Measurements from ENCODE around the gene NUP93. TPM values are rescaled to one million over a fixed set of nuclear protein-coding genes. Genes with fewer than 3 reads are reported as not detected.
A peak's percentile ranks its signal among the peaks of the same experiment; 100 is the strongest.

NUP93 gene
- total and polyA plus RNA-seq, 4 donors, result 27.4 to 59.9 (median 51.2) TPM

DNA sequence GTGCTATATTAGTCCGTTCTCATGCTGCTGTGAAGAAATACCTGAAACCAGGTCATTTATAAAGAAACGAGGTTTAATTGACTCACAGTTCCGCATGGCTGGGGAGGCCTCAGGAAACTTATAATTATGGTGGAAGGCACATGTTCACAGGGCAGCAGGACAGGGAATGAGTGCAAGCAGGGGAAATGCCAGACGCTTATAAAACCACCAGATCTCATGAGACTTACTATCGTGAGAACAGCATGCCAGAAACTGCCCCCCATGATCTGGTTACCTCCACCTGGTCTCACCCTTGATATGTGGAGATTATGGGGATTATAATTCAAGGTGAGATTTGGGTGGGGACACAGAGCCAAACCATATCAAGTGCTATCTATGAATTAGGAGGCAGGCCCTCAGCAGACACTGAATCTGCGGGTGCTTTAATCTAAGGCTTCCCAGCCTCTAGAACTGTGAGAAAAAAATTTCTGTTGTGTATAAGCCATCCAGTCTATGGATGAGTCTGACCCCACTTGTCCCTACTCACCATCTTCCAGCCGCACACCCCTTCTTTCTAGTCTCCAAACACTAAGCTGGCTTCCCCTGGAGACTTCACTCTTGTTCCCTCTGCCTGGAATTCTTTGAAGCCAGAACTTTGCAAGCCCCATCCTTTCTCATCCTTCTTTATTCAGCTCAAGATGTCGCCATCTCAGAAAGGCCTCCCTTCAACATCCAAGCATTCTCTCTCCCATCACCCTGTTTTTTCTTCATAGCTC is 772 bp upstream of the NUP93 start:
- H3K27ac ChIP-seq (ENCODE audit: low read depth in 1 of 2, low read length in 1 of 2), result peak overlapping the region; percentile 83 to 84
- H3K4me3 ChIP-seq, result peak overlapping the region; percentile 50
- H3K27me3 ChIP-seq (ENCODE audit: control insufficient read depth in 3 of 3, insufficient read depth in 3 of 3, low read length in 2 of 3), result no peaks in the 10 kb centered on the region
- no peaks in the 10 kb centered on the region for H3K36me3 ChIP-seq (ENCODE audit: control insufficient read depth in 4 of 4, insufficient read depth in 4 of 4, low read length in 4 of 4)
- TF ChIP-seq, protein P1, sequence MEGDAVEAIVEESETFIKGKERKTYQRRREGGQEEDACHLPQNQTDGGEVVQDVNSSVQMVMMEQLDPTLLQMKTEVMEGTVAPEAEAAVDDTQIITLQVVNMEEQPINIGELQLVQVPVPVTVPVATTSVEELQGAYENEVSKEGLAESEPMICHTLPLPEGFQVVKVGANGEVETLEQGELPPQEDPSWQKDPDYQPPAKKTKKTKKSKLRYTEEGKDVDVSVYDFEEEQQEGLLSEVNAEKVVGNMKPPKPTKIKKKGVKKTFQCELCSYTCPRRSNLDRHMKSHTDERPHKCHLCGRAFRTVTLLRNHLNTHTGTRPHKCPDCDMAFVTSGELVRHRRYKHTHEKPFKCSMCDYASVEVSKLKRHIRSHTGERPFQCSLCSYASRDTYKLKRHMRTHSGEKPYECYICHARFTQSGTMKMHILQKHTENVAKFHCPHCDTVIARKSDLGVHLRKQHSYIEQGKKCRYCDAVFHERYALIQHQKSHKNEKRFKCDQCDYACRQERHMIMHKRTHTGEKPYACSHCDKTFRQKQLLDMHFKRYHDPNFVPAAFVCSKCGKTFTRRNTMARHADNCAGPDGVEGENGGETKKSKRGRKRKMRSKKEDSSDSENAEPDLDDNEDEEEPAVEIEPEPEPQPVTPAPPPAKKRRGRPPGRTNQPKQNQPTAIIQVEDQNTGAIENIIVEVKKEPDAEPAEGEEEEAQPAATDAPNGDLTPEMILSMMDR (IDR thresholded peaks at IDR 0.05; ENCODE audit: control extremely low read depth, extremely low read depth), result no peak
- H3K9me3 ChIP-seq (ENCODE audit: control insufficient read depth in 4 of 4, insufficient read depth in 3 of 4, low read length in 3 of 4), result no peaks in the 10 kb centered on the region
- DNase-seq (no peak), ATAC-seq (ENCODE audit: insufficient read depth, low FRiP score) (peak; percentile 10)
- H3K9ac ChIP-seq (ENCODE audit: insufficient read depth in 1 of 2, low read length in 2 of 2), result peak overlapping the region; percentile 66 to 96
- WGBS, 2 donors, result 45 to 46% methylated on average over 8 of the region's 8 CpGs
- peaks cover 0 to 19% (median 7%) of the 10 kb centered on the region in 5 donors for H3K4me1 ChIP-seq (ENCODE audit: control insufficient read depth in 5 of 5, insufficient read depth in 5 of 5, low read length in 5 of 5)

DNA sequence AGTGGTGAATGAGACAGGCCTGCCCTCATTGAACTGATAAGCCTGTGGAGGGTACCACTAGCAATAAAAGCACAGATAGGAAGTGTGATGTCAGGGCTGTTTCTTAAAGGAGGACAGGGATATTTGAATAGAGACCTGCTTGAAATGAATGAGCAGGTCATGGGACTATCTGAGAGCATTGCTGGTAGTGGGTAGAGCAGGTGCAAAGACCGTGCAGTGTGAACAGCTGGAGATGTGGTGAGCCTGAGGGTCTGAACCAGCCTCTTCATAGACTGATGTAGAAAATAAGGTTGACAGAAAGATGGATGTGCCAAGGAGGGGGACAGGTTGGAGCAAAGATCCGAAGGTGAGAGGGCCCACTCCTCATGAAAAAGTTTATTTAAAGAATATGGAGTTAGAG is 2.4 kb downstream of the NUP93 start:
- no peaks in the 10 kb centered on the region for H3K27me3 ChIP-seq (ENCODE audit: control insufficient read depth in 3 of 3, insufficient read depth in 3 of 3, low read length in 2 of 3)
- H3K9me3 ChIP-seq (ENCODE audit: control insufficient read depth in 4 of 4, insufficient read depth in 3 of 4, low read length in 3 of 4), result no peaks in the 10 kb centered on the region
- DNase-seq, result no peak
- H3K4me1 ChIP-seq (ENCODE audit: control insufficient read depth in 5 of 5, insufficient read depth in 5 of 5, low read length in 5 of 5), result peaks cover 0 to 19% (median 9%) of the 10 kb centered on the region in 5 donors
- no peak overlapping the region for H3K4me3 ChIP-seq
- no peak overlapping the region for H3K27ac ChIP-seq (ENCODE audit: low read depth in 1 of 2, low read length in 1 of 2)
- WGBS, 2 donors, result 93 to 94% methylated on average over 2 of the region's 2 CpGs
- TF ChIP-seq, protein P1 (IDR thresholded peaks at IDR 0.05; ENCODE audit: control extremely low read depth, extremely low read depth), result no peak
- H3K36me3 ChIP-seq (ENCODE audit: control insufficient read depth in 4 of 4, insufficient read depth in 4 of 4, low read length in 4 of 4), result no peaks in the 10 kb centered on the region
- no peak for ATAC-seq (ENCODE audit: insufficient read depth, low FRiP score)
- no peak overlapping the region for H3K9ac ChIP-seq (ENCODE audit: insufficient read depth in 1 of 2, low read length in 2 of 2)

DNA sequence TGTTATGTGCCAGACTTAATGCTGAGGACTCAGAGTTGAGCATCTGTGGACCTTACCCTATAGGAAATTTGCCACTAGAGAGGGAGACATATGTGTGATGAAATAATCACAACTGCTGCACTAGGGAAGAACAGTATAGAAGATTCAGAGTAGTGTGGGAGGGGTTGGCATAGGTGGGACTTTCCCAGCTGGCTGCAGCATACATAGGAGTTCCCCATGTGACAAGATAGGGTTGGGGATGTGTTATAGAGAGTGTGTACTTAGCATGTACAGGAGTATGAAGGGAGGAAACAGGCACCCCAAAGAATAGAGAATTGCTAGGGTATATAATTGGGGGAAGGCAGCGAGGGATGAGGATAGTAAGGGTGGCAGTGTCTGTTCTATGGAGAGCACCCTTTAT is 2.9 kb downstream of the NUP93 start:
- 96 to 97% methylated on average over 1 of the region's 1 CpG for WGBS, 2 donors
- ATAC-seq (ENCODE audit: insufficient read depth, low FRiP score) (no peak), DNase-seq (no peak)
- H3K4me3 ChIP-seq, result no peak overlapping the region
- H3K27me3 ChIP-seq (ENCODE audit: control insufficient read depth in 3 of 3, insufficient read depth in 3 of 3, low read length in 2 of 3), result no peaks in the 10 kb centered on the region
- TF ChIP-seq, protein P1 (IDR thresholded peaks at IDR 0.05; ENCODE audit: control extremely low read depth, extremely low read depth), result no peak
- no peak overlapping the region for H3K9ac ChIP-seq (ENCODE audit: insufficient read depth in 1 of 2, low read length in 2 of 2)
- no peaks in the 10 kb centered on the region for H3K9me3 ChIP-seq (ENCODE audit: control insufficient read depth in 4 of 4, insufficient read depth in 3 of 4, low read length in 3 of 4)
- H3K27ac ChIP-seq (ENCODE audit: low read depth in 1 of 2, low read length in 1 of 2), result no peak overlapping the region
- H3K36me3 ChIP-seq (ENCODE audit: control insufficient read depth in 4 of 4, insufficient read depth in 4 of 4, low read length in 4 of 4), result no peaks in the 10 kb centered on the region
- peaks cover 0 to 19% (median 9%) of the 10 kb centered on the region in 5 donors for H3K4me1 ChIP-seq (ENCODE audit: control insufficient read depth in 5 of 5, insufficient read depth in 5 of 5, low read length in 5 of 5)
